KOPT-K1 (cell line): ENCODE results near the gene PPP3CA.

Source experiments
- H3K27ac ChIP-seq: fragments of 200-600 bp; sonication (generic); 2 replicates; pipeline ENCODE4 v1.5.1; 2016; ENCODE audit warnings: antibody characterized with exemption, mild to moderate bottlenecking, low read depth, low read length; ENCODE audit not compliant: poor library complexity, severe bottlenecking
- H3K36me3 ChIP-seq: fragments of 200-600 bp; sonication (generic); 2 replicates; pipeline ENCODE4 v1.5.1; 2017; ENCODE audit warnings: antibody characterized with exemption, mild to moderate bottlenecking, low read length, moderate library complexity; ENCODE audit not compliant: insufficient read depth
- H3K9me3 ChIP-seq: fragments of 200-600 bp; sonication (generic); 2 replicates; pipeline ENCODE4 v1.5.1; 2017; ENCODE audit warnings: antibody characterized with exemption, low read length, mild to moderate bottlenecking; ENCODE audit not compliant: insufficient read depth, poor library complexity, severe bottlenecking

The PPP3CA gene

GRCh38 chr4:101347267-101347556 lies at the start of gene PPP3CA:
TSS of gene PPP3CA (minus strand) at chr4:101347526.
- H3K27ac ChIP-seq, result peak within 1 kb of the TSS; percentile 74
- no peaks in the 10 kb centered on the region for H3K36me3 ChIP-seq
- H3K9me3 ChIP-seq, result no peaks in the 10 kb centered on the region

- H3K27ac ChIP-seq, result no peak overlapping the region
- H3K36me3 ChIP-seq, result no peaks in the 10 kb centered on the region
- no peaks in the 10 kb centered on the region for H3K9me3 ChIP-seq
Measured at GRCh38 chr4:101393256-101393655, 45.9 kb upstream of the PPP3CA start.

GRCh38 chr4:101370663-101371210 lies 23.4 kb upstream of the PPP3CA start:
- Histone ChIP-seq H3K9me3 (no peaks in the 10 kb centered on the region), H3K36me3 (no peaks in the 10 kb centered on the region), H3K27ac (no peak overlapping the region)

- Histone ChIP-seq H3K27ac (no peak overlapping the region), H3K36me3 (no peaks in the 10 kb centered on the region), H3K9me3 (peaks cover 4% of the 10 kb centered on the region)
Measured at GRCh38 chr4:101367201-101367600, 19.9 kb upstream of the PPP3CA start.

- Histone ChIP-seq H3K27ac (no peak overlapping the region), H3K36me3 (no peaks in the 10 kb centered on the region), H3K9me3 (peaks cover 4% of the 10 kb centered on the region)
Measured at GRCh38 chr4:101366331-101366730, 19.0 kb upstream of the PPP3CA start.

- H3K36me3 ChIP-seq, result no peaks in the 10 kb centered on the region
- H3K27ac ChIP-seq, result no peak overlapping the region
- H3K9me3 ChIP-seq, result no peaks in the 10 kb centered on the region
Measured at GRCh38 chr4:101357751-101358150, 10.4 kb upstream of the PPP3CA start.

GRCh38 chr4:101356928-101357327 lies 9.6 kb upstream of the PPP3CA start:
- Histone ChIP-seq H3K27ac (no peak overlapping the region), H3K9me3 (no peaks in the 10 kb centered on the region), H3K36me3 (no peaks in the 10 kb centered on the region)

GRCh38 chr4:101355767-101356702 lies 8.7 kb upstream of the PPP3CA start:
- no peaks in the 10 kb centered on the region for H3K9me3 ChIP-seq
- H3K27ac ChIP-seq, result no peak overlapping the region
- no peaks in the 10 kb centered on the region for H3K36me3 ChIP-seq

GRCh38 chr4:101355246-101355645 lies 7.9 kb upstream of the PPP3CA start:
- Histone ChIP-seq H3K9me3 (no peaks in the 10 kb centered on the region), H3K36me3 (no peaks in the 10 kb centered on the region), H3K27ac (no peak overlapping the region)

GRCh38 chr4:101349801-101350064 lies 2.4 kb upstream of the PPP3CA start:
- Histone ChIP-seq H3K9me3 (no peaks in the 10 kb centered on the region), H3K27ac (no peak overlapping the region), H3K36me3 (no peaks in the 10 kb centered on the region)

GRCh38 chr4:101348995-101349800 lies 1.9 kb upstream of the PPP3CA start:
- Histone ChIP-seq H3K9me3 (no peaks in the 10 kb centered on the region), H3K27ac (no peak overlapping the region), H3K36me3 (no peaks in the 10 kb centered on the region)

GRCh38 chr4:101348367-101348827 lies 1.1 kb upstream of the PPP3CA start:
- peak overlapping the region; percentile 74 for H3K27ac ChIP-seq
- no peaks in the 10 kb centered on the region for H3K36me3 ChIP-seq
- no peaks in the 10 kb centered on the region for H3K9me3 ChIP-seq

- no peaks in the 10 kb centered on the region for H3K36me3 ChIP-seq
- H3K9me3 ChIP-seq, result no peaks in the 10 kb centered on the region
- peak overlapping the region; percentile 74 for H3K27ac ChIP-seq
Measured at GRCh38 chr4:101347557-101348366, 436 bp upstream of the PPP3CA start.

GRCh38 chr4:101346351-101347266 lies 717 bp downstream of the PPP3CA start:
- no peaks in the 10 kb centered on the region for H3K9me3 ChIP-seq
- peak overlapping the region; percentile 71 for H3K27ac ChIP-seq
- H3K36me3 ChIP-seq, result no peaks in the 10 kb centered on the region
